ENCODE data around the gene BCL2L15. TPM values are rescaled to one million over a fixed set of nuclear protein-coding genes. Genes with fewer than 3 reads are reported as not detected.
"Not testable (repeated sequence)": the region's sequence is repeated elsewhere in the genome, so short reads cannot be mapped to it uniquely, and the experiment has no call there.

BCL2L15 gene
- total and polyA plus RNA-seq, 11 donors, result 0.01 to 0.61 (median 0.14) TPM; not detected in 5

DNA sequence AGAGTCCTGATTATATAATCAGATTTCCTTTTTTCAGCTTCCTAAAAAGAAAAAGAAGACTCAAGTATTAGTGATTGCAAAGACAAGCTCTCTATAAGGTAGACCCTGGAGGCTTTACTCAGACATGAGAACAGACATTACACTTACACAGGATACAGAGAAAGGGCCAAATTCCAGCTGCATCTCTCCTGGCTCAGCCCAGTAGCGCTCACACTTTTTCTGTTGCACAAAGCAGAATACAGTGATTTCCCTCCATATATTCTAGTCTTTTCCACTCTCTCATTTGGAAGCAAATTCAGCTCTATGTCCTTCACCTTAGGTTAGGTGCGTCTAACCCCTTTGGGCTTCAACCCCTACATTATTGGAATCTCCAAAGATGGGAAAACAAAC is 31.0 kb downstream of the BCL2L15 start:
- Histone ChIP-seq H3K27me3 (no peaks in the 10 kb centered on the region), H3K27ac (no peak overlapping the region), H3K4me3 (no peak overlapping the region), H3K9me3 (no peaks in the 10 kb centered on the region), H3K4me1 (peaks cover 0 to 41% (median 0%) of the 10 kb centered on the region in 12 donors), H3K36me3 (peaks cover 0 to 9% (median 0%) of the 10 kb centered on the region in 9 donors)
- intact Hi-C loops (cut with DNase I), result no loop called here
- no peak for TF ChIP-seq POLR2A (IDR thresholded peaks at IDR 0.05)
- TF ChIP-seq, protein P1, sequence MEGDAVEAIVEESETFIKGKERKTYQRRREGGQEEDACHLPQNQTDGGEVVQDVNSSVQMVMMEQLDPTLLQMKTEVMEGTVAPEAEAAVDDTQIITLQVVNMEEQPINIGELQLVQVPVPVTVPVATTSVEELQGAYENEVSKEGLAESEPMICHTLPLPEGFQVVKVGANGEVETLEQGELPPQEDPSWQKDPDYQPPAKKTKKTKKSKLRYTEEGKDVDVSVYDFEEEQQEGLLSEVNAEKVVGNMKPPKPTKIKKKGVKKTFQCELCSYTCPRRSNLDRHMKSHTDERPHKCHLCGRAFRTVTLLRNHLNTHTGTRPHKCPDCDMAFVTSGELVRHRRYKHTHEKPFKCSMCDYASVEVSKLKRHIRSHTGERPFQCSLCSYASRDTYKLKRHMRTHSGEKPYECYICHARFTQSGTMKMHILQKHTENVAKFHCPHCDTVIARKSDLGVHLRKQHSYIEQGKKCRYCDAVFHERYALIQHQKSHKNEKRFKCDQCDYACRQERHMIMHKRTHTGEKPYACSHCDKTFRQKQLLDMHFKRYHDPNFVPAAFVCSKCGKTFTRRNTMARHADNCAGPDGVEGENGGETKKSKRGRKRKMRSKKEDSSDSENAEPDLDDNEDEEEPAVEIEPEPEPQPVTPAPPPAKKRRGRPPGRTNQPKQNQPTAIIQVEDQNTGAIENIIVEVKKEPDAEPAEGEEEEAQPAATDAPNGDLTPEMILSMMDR (IDR thresholded peaks at IDR 0.05), result no peak
- DNase-seq (no peak), ATAC-seq (no peak)
- WGBS, 4 donors, result 89 to 96% (median 92%) methylated on average over 2 of the region's 2 CpGs

DNA sequence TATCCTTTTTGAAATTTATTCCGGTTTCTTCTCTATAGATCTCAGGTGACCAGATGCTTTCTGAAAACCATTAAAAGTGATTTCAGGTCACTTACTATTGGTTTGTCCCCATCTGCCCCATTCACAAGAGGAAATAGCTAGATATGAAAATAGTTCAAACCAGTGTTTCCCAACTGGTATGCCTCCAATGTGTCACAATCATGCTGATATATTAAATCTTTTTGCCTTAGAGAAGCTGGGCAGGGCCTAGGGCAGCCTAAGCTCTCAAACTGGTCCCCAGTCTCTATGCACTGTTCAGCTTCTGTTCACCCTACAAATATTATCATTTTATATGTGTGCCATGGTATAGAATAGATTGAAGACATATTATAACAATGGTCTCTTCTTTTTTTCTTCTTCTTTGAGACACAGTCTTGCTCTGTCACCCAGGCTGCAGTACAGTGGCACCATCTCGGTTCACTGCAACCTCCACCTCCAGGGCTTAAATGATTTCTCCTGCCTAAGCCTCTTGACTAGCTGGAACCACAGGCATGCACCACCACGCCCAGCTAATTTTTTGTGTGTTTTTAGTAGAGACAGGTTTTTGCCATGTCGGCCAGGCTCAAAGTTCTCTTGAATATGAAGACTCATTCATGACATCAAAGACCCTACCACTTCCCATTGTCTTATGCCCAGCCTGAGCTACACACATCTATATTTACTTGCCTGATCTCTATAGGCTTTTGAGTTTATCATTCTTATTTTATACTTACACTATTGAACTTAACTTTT is 31.6 kb downstream of the BCL2L15 start:
- no peak for ATAC-seq
- no peak for DNase-seq
- WGBS, 4 donors, result 92 to 97% (median 94%) methylated on average over 4 of the region's 4 CpGs
- Histone ChIP-seq H3K27ac (no peak overlapping the region), H3K4me1 (peaks cover 0 to 35% (median 0%) of the 10 kb centered on the region in 12 donors), H3K4me3 (no peak overlapping the region), H3K36me3 (peaks cover 0 to 9% (median 0%) of the 10 kb centered on the region in 9 donors), H3K27me3 (no peaks in the 10 kb centered on the region), H3K9me3 (no peaks in the 10 kb centered on the region)
- TF ChIP-seq, protein P1 (IDR thresholded peaks at IDR 0.05), result no peak
- no peak for TF ChIP-seq POLR2A (IDR thresholded peaks at IDR 0.05)
- intact Hi-C loops (cut with DNase I), result no loop called here

DNA sequence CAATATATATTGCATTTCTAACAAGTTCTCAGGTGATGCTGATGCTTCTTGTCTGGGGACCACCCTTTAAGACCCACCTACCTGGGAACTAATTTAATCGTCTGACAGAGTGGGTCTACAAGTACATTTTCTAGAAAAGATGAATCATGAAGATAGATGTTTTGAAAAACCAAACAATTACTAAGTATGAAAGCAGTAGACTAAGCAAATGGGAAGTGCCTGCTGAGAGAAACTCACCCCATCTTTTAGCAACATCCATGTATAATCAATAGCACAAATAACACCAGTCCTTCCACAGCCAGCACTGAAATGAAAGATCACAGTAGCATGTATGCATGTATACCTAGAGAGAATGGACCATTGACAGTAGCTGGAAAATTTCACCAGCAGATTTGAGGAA is 33.1 kb downstream of the BCL2L15 start:
- intact Hi-C loops (cut with DNase I), result no loop called here
- WGBS, 4 donors, result 44 to 87% (median 54%) methylated on average over 1 of the region's 1 CpG
- TF ChIP-seq, protein P1 (IDR thresholded peaks at IDR 0.05), result no peak
- TF ChIP-seq POLR2A (IDR thresholded peaks at IDR 0.05), result no peak

DNA sequence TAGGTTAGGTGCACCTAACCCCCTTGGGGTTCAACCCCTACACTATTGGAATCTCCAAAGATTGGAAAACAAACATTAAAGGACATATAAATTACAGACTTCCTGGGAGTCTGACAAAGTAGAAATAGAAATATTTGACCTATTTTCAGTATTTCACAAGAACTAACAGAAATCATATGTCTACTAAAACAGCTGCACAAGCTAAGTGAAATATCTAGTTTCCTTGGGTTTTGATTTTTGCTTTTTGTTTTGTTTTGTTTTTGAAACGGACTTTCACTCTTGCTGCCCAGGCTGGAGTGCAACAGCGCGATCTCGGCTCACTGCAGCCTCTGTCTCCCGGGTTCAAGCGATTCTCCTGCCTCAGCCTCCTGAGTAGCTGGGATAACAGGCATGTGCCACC is 34.7 kb downstream of the BCL2L15 start:
- H3K4me1 ChIP-seq; DNase-seq; H3K9me3 ChIP-seq; ATAC-seq; H3K27me3 ChIP-seq; H3K4me3 ChIP-seq; H3K36me3 ChIP-seq; intact Hi-C loops (cut with DNase I); H3K27ac ChIP-seq: not testable (repeated sequence)
- WGBS, 4 donors, result 78 to 95% (median 91%) methylated on average over 6 of the region's 6 CpGs

More for the DNA sequence above, 33.1 kb downstream of the BCL2L15 start:
- Histone ChIP-seq H3K9me3 (no peaks in the 10 kb centered on the region), H3K27me3 (no peaks in the 10 kb centered on the region), H3K36me3 (peaks cover 0 to 9% (median 0%) of the 10 kb centered on the region in 9 donors), H3K4me3 (no peak overlapping the region), H3K4me1 (peaks cover 0 to 19% (median 0%) of the 10 kb centered on the region in 12 donors), H3K27ac (no peak overlapping the region)
- ATAC-seq (no peak), DNase-seq (no peak)
